Measurements from ENCODE around the gene TMX3. TPM values are rescaled to one million over a fixed set of nuclear protein-coding genes. Genes with fewer than 3 reads are reported as not detected.

TMX3 gene, protein sequence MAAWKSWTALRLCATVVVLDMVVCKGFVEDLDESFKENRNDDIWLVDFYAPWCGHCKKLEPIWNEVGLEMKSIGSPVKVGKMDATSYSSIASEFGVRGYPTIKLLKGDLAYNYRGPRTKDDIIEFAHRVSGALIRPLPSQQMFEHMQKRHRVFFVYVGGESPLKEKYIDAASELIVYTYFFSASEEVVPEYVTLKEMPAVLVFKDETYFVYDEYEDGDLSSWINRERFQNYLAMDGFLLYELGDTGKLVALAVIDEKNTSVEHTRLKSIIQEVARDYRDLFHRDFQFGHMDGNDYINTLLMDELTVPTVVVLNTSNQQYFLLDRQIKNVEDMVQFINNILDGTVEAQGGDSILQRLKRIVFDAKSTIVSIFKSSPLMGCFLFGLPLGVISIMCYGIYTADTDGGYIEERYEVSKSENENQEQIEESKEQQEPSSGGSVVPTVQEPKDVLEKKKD
- total RNA-seq: 74.5 and 96.6 TPM in 2 replicates

- DNase-seq (ENCODE audit: low read depth, low spot score): peak; percentile 76
Measured at GRCh38 chr18:68714712-68715496, at the start of gene TMX3. Gene TMX3, minus strand, starts transcription at chr18:68715108. Its CDS starts 127 bp downstream, at chr18:68714981.

GRCh38 chr18:68764016-68764415, 49.1 kb upstream of the TMX3 start:
- DNase-seq (ENCODE audit: low read depth, low spot score): no peak

GRCh38 chr18:68763083-68763482, 48.2 kb upstream of the TMX3 start:
- no peak for DNase-seq (ENCODE audit: low read depth, low spot score)

GRCh38 chr18:68759308-68759707, 44.4 kb upstream of the TMX3 start:
- no peak for DNase-seq (ENCODE audit: low read depth, low spot score)

GRCh38 chr18:68757126-68757525, 42.2 kb upstream of the TMX3 start:
- DNase-seq (ENCODE audit: low read depth, low spot score): no peak

DNA sequence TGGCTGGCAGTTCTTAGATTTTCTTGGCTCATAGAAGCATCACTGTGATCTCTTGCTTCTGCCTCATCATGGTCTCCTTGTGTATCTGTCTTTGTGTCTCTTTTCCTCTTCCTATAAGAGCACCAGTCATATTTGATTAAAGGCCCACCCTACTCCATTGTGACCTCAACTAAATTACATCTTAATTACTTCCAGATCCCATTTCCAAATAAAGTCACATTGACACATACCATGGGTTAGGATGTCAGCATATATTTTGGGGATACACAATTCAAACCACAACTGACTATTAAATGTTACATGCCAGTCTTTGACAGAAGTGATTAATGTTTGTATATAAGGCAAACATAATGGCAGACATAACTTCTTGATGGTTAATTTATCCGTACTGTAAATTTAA, 27.3 kb upstream of the TMX3 start:
- DNase-seq (ENCODE audit: low read depth, low spot score): no peak

DNA sequence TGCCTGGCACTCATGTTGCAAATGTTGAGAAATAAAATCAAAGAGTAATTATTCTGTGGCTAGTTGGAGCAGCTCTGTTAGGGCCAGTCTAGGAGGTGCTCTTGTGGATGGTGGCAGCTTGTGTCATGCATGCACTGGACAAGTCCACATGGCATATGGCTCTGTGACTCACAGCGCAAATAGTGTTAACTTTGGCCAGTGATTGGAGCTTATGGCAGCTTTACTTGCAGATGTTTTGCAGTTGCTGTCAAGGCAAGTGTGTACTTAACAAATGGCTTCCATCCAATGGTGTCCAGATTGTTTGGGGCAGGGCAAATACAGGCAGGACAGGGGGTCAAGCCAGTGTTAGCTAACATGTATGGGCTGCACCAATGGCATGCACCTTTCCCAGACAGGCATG, 26.1 kb upstream of the TMX3 start:
- DNase-seq (ENCODE audit: low read depth, low spot score): no peak

DNA sequence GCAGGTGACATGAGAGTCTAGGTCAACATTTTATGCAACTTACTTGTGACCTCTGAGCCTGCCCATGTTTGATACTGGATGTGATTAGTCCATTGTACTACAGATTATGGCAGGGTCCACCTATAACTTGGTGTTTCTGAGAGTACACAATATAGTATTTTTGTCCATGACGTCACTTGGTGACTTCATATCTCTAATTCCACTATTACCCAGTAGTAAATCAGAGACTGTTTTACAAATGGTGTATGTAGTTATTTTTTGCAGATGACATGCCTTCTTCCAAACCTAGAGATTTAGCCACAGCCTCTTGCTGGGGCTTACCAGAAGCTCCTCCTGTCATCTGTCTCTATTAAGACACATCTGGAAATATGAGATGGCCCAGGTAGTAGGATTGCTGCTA, 24.6 kb upstream of the TMX3 start:
- DNase-seq (ENCODE audit: low read depth, low spot score): no peak

DNA sequence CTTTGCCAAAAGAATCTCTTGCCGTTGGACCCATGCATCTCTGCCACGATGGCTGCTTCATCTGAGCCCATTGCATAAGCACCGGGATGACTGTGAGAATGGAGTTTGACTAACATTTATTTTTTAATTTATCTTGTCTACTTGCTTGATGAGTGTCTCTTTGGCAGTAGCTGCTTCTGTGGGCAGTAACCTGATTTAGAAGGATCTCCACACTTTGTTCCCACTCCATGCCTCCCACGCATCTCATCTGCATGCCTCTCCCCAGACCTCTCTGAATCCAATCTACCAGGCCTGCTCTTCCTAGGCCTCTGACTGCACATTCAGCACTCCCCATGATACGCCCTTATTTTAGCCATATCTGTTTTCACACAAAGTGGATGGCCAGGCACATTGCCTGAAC, 23.7 kb upstream of the TMX3 start:
- DNase-seq (ENCODE audit: low read depth, low spot score): no peak

DNA sequence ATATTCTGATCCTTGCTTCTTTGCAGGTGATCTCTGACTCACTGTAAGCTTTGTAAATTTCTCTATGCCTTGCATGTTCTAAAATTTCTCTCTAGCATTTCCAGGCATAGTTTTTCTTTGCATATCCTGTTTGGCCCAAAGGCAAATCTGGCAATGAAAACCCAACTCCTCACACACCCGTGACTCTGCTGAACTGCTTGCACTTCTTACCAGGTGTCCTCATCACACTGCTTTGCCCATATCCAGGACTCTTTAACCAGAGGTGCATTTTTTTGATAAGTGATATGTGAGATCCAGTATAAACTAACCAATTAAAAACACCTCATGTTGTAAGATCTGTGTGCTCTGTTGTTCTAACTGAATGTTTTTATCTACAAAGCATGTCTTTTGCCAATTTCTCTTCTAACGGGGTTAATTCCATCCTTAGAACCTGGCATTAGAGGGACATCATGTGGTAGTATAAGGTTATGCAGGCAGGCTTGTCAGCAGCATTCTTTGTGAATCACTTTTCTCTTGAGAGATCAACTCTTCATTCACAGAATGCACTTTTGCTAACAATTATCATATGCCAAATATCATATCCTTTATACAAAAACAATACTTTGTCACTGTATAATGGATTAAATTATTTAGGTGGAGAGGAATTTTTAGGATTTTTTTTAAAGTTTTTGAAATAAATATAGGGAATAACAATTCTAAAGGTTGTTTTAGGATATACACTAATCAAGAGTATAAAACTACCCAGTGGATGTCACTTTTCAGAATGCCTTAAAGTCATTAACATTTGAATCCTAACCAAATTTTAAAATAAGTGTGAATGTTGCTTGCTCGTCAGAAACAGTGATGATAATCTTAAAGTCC, 20.8 kb upstream of the TMX3 start:
- DNase-seq (ENCODE audit: low read depth, low spot score): no peak

GRCh38 chr18:68734308-68734707, 19.4 kb upstream of the TMX3 start:
- no peak for DNase-seq (ENCODE audit: low read depth, low spot score)

DNA sequence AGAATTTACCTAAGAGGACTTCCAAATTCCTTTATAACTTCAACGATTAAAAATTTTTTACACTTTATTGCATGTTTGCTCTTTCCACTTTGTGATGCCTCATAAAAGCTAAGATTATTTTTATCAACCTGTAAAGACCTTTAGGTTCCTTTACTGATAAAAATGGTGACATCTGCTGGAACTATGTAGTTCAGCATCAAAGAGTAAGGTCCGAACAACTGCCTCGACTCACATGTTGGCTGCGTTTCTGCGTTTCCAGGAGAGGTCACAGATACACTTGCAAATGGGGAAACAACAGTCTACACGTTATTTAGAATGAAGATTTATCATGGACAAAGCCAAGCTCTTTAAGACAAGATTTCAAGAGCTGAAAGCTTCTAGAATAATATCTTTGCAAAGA, 18.8 kb upstream of the TMX3 start:
- DNase-seq (ENCODE audit: low read depth, low spot score): no peak

DNA sequence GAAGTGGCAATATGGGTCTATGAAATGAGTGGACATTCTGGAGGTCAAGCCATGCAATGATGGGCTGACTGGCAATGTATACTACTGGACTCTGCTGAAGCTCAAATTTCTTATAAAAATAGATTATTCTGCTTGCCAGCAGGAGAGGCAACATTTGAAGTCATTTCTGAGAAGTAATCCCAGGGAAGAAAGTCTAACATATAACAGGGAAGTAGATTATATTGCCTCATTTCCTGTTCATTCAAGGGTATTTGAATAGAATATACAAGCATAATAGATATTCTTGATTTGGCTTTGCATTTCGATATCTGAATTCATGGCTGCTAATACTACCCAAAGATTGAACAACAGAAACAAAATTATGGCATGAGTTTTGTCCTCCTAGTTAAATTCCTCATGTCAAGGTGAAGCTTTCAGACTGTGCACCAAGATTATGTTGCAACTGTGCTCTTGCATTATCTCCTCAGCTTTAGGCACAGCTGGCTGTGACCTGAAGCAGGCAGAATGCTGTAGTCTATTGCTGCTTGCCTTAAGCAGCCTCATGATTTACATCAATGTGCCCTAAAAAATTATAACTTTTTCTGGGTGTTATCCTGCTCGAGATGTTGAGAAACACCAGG, 13.3 kb upstream of the TMX3 start:
- DNase-seq (ENCODE audit: low read depth, low spot score): no peak

DNA sequence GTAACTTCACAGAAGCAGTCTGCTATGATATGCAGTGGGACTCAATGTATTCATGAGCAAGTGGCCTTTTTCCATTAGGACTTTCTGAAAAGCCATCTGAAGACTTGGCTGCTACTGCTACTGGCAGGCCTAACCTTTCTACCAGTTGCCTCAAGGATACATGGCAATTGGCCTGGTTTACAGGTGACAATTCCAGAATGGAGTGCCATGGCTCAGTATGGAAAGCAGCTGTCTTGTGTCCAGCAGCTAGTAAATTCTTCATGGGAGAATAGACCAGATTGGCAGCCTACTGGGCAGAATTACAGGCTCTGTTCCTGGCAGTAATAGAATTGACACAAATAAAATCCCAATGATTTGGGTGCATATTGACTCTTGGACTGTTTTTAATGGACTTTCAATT, 12.6 kb upstream of the TMX3 start:
- DNase-seq (ENCODE audit: low read depth, low spot score): no peak

GRCh38 chr18:68725346-68725745, 10.4 kb upstream of the TMX3 start:
- no peak for DNase-seq (ENCODE audit: low read depth, low spot score)

DNA sequence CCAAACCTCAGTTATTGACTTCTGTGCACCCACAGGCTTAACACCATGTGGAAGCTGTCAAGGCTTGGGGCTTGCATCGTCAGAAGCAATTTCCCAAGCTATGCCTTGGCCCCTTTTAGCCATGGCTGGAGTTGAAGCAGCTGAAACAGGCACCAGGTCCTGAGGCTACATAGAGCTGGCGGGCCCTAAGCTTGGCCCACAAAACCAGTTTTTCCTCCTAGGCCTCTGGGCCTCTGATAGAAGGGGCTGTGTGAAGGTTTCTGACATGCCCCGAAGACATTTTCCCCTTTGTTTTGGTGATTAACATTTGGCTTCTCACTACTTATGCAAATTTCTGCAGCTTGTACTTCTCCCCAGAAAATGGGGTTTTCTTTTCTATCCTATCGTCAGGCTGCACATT, 9.1 kb upstream of the TMX3 start:
- no peak for DNase-seq (ENCODE audit: low read depth, low spot score)

DNA sequence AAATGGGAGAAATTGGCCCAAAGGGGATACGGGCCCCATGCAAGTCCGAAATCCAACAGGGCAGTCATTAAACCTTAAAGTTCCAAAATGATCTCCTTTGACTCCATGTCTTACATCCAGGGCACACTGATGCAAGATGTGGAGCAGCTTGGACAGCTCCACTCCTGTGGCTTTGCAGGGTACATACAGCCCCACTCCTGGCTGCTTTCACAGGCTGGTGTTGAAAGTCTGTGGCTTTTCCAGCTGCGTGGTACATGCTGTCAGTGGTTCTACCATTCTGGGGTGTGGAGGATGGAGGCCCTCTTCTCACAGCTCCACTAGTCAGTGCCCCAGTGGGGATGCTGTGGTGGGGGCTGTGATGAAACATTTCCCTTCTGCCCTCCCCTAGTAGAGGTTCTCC, 8.6 kb upstream of the TMX3 start:
- no peak for DNase-seq (ENCODE audit: low read depth, low spot score)

DNA sequence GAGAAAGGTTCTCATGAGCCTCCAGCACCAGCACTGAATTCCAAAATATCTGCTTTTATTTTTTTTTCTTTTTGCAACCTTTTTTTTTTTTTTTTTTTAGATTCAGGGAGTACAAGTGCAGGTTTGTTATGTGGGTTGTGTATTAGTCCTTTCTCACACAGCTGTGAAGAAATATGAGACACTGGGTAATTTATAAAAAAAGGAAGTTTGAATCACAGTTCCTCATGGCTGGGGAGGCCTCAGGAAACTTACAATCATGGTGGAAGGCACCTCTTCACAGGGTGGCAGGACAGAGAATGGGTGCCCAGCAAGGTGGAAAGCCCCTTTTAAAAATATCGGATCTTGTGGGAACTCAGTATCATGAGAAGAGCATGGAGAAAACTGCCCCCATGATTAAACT, 7.9 kb upstream of the TMX3 start:
- no peak for DNase-seq (ENCODE audit: low read depth, low spot score)

GRCh38 chr18:68721681-68722583, 7.0 kb upstream of the TMX3 start:
- DNase-seq (ENCODE audit: low read depth, low spot score): no peak

DNA sequence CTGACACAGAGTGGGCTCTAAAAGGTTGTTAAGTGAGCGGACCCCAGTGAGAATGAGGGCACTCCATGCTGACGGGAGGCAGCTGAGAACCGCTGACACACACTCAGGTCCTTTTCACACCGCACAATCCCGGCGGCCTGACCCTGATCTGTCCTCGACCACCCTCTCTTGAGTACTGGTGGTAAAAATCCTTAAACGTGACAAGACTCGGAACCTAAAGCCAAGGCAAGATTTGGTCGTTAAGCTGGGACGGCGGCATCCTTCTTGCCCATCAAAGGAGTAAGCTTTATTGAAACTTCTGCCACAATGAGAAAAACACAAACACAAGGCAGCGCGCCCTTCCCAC, 569 bp downstream of the TMX3 start:
- no peak for DNase-seq (ENCODE audit: low read depth, low spot score)
